ENCODE measurements around the gene WDR87.

DNA sequence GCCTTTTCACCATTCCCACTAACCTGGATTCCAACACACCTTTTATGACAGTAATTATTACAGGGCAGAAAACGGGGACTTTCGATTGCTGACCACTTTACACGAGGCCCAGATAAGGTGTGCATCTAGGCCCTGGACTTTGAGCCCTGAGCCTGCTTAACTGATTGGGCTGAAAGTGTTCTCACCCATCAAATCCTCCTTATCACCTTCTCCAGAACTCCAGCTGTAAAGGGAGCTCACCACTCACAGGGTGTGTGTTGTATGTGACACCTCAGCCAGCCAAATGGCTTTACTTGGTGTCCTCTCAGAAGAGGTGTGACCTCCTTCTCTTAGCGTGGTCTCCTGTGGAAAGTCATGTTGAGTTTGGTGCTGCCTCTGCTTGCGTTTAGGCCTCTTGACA, 37.1 kb upstream of the WDR87 start:
- TF ChIP-seq POLR2A (IDR thresholded peaks at IDR 0.05; ENCODE audit: low read depth, low read length) (no peak), POLR2AphosphoS5 (IDR thresholded peaks at IDR 0.05; ENCODE audit: low read depth, low read length) (no peak), TAF1 (IDR thresholded peaks at IDR 0.05; ENCODE audit: borderline replicate concordance, low read depth, low read length) (no peak)
